CD4-positive, alpha-beta T cell treated with Interleukin-4 for 4 hours (primary cell): ENCODE data around the gene KIFAP3.

Source experiments
- DNase-seq: peaks from one replicate; pipeline ENCODE4 v3.0.0-alpha.2; 2020

The KIFAP3 gene

GRCh38 chr1:169974067-169974466, 100.4 kb downstream of the KIFAP3 start:
- DNase-seq: no peak

GRCh38 chr1:169970114-169970513, 104.4 kb downstream of the KIFAP3 start:
- no peak for DNase-seq

- DNase-seq: no peak
These were observed 106.3 kb downstream of the KIFAP3 start for GRCh38 chr1:169968174-169968573.

DNA sequence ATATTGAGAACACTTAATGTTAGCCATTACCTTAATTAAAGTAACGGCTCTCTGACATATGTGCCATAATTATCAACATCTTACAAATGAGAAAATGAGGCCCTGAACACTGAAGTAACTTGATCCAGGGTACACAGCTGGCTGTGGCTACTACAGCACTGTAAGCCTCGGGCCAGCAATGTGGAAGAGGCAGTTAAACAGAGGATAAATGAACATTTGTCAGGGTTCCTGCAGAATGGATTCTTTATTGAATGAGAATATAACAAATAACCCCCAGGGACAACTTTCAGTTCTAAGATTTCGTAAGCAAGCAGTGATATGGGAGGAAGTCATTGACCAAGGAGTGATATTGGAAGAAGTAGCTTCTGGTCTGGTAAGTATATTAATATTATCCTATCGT, 110.3 kb downstream of the KIFAP3 start:
- DNase-seq: no peak

GRCh38 chr1:169959686-169960085, 114.8 kb downstream of the KIFAP3 start:
- DNase-seq: no peak

GRCh38 chr1:169958987-169959386, 115.5 kb downstream of the KIFAP3 start:
- no peak for DNase-seq

- DNase-seq: no peak
These were observed 116.6 kb downstream of the KIFAP3 start for GRCh38 chr1:169957884-169958283.

DNA sequence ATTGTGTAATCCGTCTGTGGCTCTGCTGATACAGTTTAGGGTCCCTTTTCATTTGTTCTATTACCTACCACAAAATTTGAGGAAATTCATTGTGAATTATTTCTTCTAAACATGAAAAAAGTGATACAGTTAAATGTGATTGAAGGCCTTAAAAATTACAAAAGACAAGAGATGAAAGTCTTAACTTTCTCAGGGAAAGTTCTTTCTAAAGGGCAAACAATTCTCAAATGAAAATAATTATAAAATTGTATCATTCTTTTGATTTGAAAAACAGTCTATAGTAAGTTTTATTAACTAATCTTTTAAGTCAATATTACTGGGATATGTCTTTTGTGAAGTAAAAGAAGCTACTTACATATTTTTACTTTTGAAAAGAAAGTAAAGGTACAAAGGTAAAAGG, 123.4 kb downstream of the KIFAP3 start:
- no peak for DNase-seq

- no peak for DNase-seq
These were observed 125.4 kb downstream of the KIFAP3 start for GRCh38 chr1:169949139-169949538.

GRCh38 chr1:169946206-169946605, 128.3 kb downstream of the KIFAP3 start:
- DNase-seq: no peak

DNA sequence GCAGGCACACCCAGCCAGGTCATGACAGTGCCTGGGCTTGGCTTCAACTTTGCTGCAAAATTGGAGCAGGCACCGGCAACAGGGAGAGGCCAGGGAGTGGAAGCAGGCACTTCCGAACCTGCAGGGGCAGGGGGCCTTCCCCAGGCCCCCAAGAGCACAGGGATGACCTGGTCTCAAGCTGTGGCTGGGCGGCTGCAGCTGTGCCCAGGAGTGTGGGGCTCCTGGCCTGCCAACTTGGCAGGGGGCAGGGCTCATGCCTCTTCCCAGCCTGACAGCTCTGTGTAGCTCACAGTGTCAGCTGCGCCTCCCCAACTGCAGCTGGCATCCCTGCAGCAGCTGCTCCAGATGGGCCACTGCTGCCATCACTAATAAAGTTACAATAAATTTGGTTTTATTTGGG, 129.3 kb downstream of the KIFAP3 start:
- no peak for DNase-seq

DNA sequence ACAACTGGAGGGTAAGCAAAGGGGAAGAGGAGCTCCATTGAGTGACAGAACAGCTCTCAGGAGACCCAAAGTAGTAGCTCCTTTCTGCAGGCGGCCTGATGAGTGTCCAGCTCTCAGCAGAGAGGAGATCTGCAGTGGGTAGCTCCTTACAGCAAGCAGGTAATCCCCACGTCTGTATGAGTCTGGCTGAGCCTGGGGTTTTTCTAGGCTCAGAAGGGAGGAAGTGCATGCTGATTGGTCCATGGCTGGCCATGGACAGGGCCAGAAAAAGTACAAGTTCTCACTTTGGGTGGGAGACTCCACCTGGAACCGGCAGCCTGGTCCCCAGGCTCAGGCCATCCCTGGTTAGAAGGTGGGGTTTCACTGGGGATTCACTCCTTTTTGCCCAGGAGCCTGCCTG, 129.9 kb downstream of the KIFAP3 start:
- DNase-seq: no peak

DNA sequence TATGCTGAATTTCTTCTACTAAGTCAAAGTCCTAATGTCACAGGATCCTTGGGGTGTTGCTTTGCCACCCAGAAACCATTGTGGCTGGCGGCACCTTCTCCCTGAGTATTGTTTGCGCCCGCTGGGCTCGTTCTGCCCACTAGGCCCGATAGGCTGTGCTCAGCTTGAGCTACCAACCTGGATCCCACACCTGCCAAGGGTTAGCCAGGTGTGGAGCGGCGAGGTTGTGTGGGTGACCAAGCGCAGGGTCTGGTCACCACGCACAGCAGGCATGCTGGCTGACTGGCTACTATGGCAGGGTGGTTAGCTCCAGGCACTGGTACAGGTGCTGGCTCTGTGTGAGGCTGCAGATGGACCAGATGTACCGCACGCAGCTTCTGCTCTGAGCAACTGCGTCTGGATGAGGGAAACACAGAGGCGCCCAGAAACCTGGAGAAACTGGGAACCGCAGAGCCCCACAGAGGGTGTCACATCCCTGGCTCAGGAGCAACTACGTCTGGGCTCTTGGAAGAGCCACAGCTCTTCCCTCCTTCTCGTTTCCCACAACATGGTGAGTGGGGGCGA, 130.4 kb downstream of the KIFAP3 start:
- no peak for DNase-seq

- no peak for DNase-seq
These were observed 132.3 kb downstream of the KIFAP3 start for GRCh38 chr1:169941982-169942830.

- no peak for DNase-seq
These were observed 140.3 kb downstream of the KIFAP3 start for GRCh38 chr1:169933984-169934725.

DNA sequence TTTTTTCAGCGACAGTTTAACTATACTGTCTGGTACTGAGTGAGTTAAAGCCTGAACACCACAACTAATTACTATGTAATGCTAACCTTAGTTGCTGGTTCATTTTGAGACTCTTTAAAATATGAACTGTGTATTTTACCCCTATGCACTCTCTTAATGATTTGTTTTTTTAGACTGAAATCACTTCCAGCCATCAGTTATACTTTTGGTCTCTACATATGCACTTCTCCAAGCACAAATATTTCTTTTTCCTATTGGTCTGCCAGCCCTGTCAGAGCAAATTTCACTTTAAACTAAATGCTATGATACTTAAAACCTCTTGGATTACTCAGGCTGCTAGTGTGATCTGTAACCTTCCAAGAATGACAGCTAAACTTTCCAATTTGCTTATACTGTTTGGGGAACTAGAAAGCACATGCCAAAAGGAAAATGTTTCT, 142.7 kb downstream of the KIFAP3 start:
- no peak for DNase-seq

DNA sequence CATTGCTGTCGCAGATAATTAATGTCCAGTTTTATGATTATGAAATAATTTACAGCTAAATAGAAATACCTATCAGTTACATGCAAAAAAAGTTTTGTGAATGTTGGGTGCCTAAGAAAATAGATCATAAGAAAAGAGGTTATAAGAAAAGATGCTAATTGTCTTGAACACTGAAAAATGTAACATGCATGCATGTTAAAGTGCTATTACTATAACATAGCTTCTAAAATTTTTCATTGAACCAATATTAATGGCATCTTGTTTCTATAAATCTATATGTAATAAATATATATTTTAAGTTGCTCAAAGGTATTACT, 145.3 kb downstream of the KIFAP3 start:
- DNase-seq: no peak

GRCh38 chr1:169928438-169929209, 145.9 kb downstream of the KIFAP3 start:
- DNase-seq: peak; percentile 57

DNA sequence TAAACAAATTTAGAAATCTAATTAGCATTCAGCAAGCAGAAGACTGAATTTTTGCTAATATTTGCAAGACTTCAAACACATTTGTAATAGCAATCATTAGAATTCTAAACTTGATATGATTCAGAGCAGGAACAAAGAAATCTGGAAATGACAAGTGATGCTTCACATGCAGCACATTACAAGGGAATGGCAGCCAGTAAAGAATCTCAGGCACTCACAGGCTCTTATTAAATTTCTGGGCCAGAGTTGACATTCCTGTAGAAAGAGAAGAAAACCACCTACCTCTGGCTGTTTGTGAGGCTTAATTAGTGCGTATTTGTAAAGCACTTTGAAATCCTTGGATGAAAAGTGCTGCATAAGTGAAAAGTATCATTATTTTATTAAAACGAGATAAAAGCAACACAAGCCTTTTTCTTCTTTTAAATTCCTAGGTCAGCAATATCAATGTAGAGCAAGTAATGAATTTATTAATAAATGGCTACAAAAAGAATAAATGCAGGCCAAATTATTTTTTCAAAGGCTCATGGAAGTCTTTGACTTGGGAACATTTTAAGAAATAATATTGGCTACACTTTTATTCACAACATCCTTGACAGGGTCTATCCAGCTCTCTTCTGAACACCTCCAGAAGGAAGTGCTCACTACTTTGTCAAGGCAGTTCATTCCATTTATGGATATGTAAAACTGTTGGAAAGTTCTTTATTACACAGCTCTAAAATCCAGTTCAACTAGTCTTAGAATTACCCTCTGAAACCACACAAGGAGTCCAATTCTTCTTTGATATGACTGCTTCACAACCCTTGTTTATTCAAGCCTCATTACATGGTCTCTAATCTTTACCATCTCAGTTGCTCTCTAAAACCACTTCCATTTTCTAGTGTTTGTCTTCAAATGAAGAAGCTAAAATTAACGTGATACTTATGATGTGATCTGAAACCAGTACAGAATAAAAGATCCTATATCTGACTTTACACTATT, 148.7 kb downstream of the KIFAP3 start:
- DNase-seq: peak; percentile 10

DNA sequence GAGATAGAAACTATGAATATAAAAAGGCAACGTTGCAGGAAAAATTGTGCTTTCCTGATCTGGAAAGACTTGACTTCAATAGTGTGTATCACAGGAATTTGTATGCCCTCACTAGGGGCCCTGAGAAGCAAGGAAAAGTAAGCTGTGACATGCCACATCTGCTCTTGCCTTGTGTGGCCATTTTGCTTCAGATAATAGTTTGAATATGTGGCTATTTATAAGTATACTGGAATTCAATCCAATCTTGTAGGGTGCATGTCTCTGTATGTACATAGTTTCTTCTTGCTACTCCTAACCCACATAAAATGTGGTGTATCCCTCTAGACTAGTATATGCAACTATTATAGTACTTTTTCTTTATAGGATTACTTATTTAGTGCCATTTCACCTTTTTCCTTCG, 149.7 kb downstream of the KIFAP3 start:
- no peak for DNase-seq

- no peak for DNase-seq
These were observed 150.4 kb downstream of the KIFAP3 start for GRCh38 chr1:169924063-169924462.

DNA sequence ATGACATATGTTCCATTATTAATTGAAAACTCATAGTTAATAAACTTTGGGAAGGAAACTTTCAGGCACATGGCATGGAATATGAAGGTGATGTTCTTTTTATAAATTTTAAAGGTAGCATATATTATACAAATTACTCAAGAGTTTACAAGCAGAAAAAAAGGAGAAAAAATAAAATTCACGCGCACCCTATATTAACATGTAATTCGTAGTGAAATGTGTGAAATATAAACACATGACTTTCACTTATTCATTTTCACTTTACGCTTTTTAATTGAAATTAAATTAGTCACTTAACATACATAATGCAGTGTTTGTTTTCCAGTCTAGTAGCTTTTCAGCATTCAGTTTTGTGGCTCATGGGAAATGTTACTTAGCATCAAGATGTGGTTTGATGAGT, 153.4 kb downstream of the KIFAP3 start:
- DNase-seq: no peak
